SU-DHL-6 (cell line): ENCODE data around the gene PKD1L1.

Experiments used
- H2AFZ ChIP-seq: fragments of 200-600 bp; sonication (generic); 2 replicates; pipeline ENCODE4 v1.6.1; 2014; ENCODE audit warnings: low read depth, mild to moderate bottlenecking, moderate library complexity, mixed read lengths, antibody characterized with exemption, low read length; ENCODE audit not compliant: severe bottlenecking
- H3F3A ChIP-seq: fragments of 200-600 bp; shearing (Covaris generic); 2 replicates; pipeline ENCODE4 v1.6.0; 2016; ENCODE audit warnings: antibody characterized with exemption, mild to moderate bottlenecking; ENCODE audit not compliant: insufficient read depth
- H3K27ac ChIP-seq: fragments of 200-600 bp; sonication (generic); 2 replicates; pipeline ENCODE4 v1.5.1; 2016; ENCODE audit warnings: low read depth, mild to moderate bottlenecking, low read length, moderate library complexity, mixed read lengths
- H3K27me3 ChIP-seq: fragments of 200-600 bp; sonication (generic), shearing (Covaris generic); 2 replicates; pipeline ENCODE4 v1.6.0; 2014; ENCODE audit warnings: mild to moderate bottlenecking, low read length
- H3K36me3 ChIP-seq: fragments of 200-600 bp; sonication (generic); 2 replicates; pipeline ENCODE4 v1.6.1; 2014; ENCODE audit warnings: mild to moderate bottlenecking, low read length, mixed read lengths
- H3K4me2 ChIP-seq: fragments of 300-600, 200-600 bp; shearing (Covaris generic), sonication (generic); 2 replicates; pipeline ENCODE4 v1.6.0; 2014; ENCODE audit warnings: low read length, low read depth, mild to moderate bottlenecking; ENCODE audit not compliant: poor library complexity, severe bottlenecking
- H3K4me3 ChIP-seq: fragments of 200-600 bp; sonication (generic); 2 replicates; pipeline ENCODE4 v1.5.1; 2014; ENCODE audit warnings: antibody characterized with exemption, low read length, mild to moderate bottlenecking, mixed read lengths; ENCODE audit not compliant: insufficient read depth, poor library complexity, severe bottlenecking
- H3K79me2 ChIP-seq: fragments of 200-600 bp; sonication (generic); 2 replicates; pipeline ENCODE4 v1.6.1; 2014; ENCODE audit warnings: mild to moderate bottlenecking, low read length, moderate library complexity; ENCODE audit not compliant: insufficient read depth
- H3K9ac ChIP-seq: fragments of 200-600 bp; sonication (generic); 2 replicates; pipeline ENCODE4 v1.7.0; 2014; ENCODE audit warnings: mild to moderate bottlenecking, low read length
- H3K9me2 ChIP-seq: fragments of 200-600 bp; sonication (generic); replicated peaks from 2 replicates; pipeline ENCODE4 v1.6.1; 2014; ENCODE audit warnings: low read length; ENCODE audit not compliant: insufficient read depth
- H3K9me3 ChIP-seq: fragments of 200-600 bp; sonication (generic); 2 replicates; pipeline ENCODE4 v1.6.1; 2014; ENCODE audit warnings: low read length, mixed read lengths; ENCODE audit not compliant: insufficient read depth
- H4K20me1 ChIP-seq: fragments of 200-600 bp; sonication (generic); 2 replicates; pipeline ENCODE4 v1.6.1; 2014; ENCODE audit warnings: low read depth, mild to moderate bottlenecking, antibody characterized with exemption, low read length, moderate library complexity, mixed read lengths
- EZH2phosphoT487 ChIP-seq: fragments of 200-600 bp; sonication (generic), shearing (Covaris generic); conservative IDR thresholded peaks from 2 replicates; pipeline ENCODE4 v1.6.1; 2018; ENCODE audit warnings: mild to moderate bottlenecking, antibody characterized with exemption, low read length, moderate library complexity, mixed read lengths
- TF ChIP-seq, protein P1 (sequence below): fragments of 200-600 bp; sonication (generic); IDR thresholded peaks from one replicate; pipeline ENCODE4 v1.5.1; 2017; ENCODE audit warnings: antibody characterized with exemption, mild to moderate bottlenecking, low read length, moderate library complexity; ENCODE audit not compliant: insufficient read depth, poor library complexity, severe bottlenecking

Gene PKD1L1

GRCh38 chr7:47759056-47759706, 189.1 kb downstream of the PKD1L1 start:
- H3K9me2 ChIP-seq = no peaks in the 10 kb centered on the region
- no peaks in the 10 kb centered on the region for H4K20me1 ChIP-seq
- H3K27me3 ChIP-seq = no peaks in the 10 kb centered on the region
- H3K4me2 ChIP-seq = no peak overlapping the region
- H3K36me3 ChIP-seq = no peaks in the 10 kb centered on the region
- H3K9me3 ChIP-seq = no peaks in the 10 kb centered on the region
- no peak overlapping the region for H3K4me3 ChIP-seq
- TF ChIP-seq, protein P1, sequence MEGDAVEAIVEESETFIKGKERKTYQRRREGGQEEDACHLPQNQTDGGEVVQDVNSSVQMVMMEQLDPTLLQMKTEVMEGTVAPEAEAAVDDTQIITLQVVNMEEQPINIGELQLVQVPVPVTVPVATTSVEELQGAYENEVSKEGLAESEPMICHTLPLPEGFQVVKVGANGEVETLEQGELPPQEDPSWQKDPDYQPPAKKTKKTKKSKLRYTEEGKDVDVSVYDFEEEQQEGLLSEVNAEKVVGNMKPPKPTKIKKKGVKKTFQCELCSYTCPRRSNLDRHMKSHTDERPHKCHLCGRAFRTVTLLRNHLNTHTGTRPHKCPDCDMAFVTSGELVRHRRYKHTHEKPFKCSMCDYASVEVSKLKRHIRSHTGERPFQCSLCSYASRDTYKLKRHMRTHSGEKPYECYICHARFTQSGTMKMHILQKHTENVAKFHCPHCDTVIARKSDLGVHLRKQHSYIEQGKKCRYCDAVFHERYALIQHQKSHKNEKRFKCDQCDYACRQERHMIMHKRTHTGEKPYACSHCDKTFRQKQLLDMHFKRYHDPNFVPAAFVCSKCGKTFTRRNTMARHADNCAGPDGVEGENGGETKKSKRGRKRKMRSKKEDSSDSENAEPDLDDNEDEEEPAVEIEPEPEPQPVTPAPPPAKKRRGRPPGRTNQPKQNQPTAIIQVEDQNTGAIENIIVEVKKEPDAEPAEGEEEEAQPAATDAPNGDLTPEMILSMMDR = peak; percentile 10
- no peak for TF ChIP-seq EZH2phosphoT487
- H3F3A ChIP-seq = no peaks in the 10 kb centered on the region
- H3K79me2 ChIP-seq = no peaks in the 10 kb centered on the region
- no peak overlapping the region for H3K27ac ChIP-seq
- H2AFZ ChIP-seq = no peak overlapping the region
- H3K9ac ChIP-seq = no peak overlapping the region

DNA sequence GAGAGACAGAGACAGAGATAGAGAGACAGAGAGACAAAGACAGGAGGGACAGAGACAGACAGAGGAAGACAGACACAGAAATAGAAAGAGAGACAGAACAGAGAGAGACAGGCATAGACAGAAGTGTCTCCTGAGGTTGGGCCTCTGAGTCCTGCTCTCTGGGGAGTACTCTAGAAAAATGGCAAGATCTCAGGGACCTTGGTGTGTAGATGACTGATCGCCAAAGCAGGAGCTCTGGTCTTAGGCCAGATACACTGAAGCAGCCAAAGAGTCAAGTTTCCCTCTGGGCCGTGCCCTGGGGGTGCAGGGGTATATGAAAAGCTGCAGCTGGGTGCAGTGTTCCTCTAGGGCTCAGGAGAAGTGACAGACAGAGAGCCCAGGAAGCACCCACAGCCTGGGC, 189.7 kb downstream of the PKD1L1 start:
- Histone ChIP-seq H3K9me2 (no peaks in the 10 kb centered on the region), H3K36me3 (no peaks in the 10 kb centered on the region), H3K4me3 (no peak overlapping the region), H4K20me1 (no peaks in the 10 kb centered on the region), H3K27me3 (no peaks in the 10 kb centered on the region), H3K27ac (no peak overlapping the region), H3K9ac (no peak overlapping the region), H3K4me2 (no peak overlapping the region), H2AFZ (no peak overlapping the region), H3F3A (no peaks in the 10 kb centered on the region), H3K9me3 (no peaks in the 10 kb centered on the region), H3K79me2 (no peaks in the 10 kb centered on the region)
- no peak for TF ChIP-seq EZH2phosphoT487
- TF ChIP-seq, protein P1 = no peak

GRCh38 chr7:47757921-47758411, 190.3 kb downstream of the PKD1L1 start:
- Histone ChIP-seq H3F3A (no peaks in the 10 kb centered on the region), H2AFZ (no peak overlapping the region), H4K20me1 (no peaks in the 10 kb centered on the region), H3K4me2 (no peak overlapping the region), H3K4me3 (no peak overlapping the region), H3K27me3 (no peaks in the 10 kb centered on the region), H3K36me3 (no peaks in the 10 kb centered on the region), H3K27ac (no peak overlapping the region), H3K9me3 (no peaks in the 10 kb centered on the region), H3K9ac (no peak overlapping the region), H3K9me2 (no peaks in the 10 kb centered on the region), H3K79me2 (no peaks in the 10 kb centered on the region)
- TF ChIP-seq, protein P1 = no peak
- TF ChIP-seq EZH2phosphoT487 = no peak
